ENCODE measurements around the gene UCK1.

Gene UCK1

GRCh38 chr9:131484560-131485185, 46.4 kb downstream of the UCK1 start:
- no peak for DNase-seq (ENCODE audit: low read depth)
- no peak for TF ChIP-seq CTCF (IDR thresholded peaks at IDR 0.05; ENCODE audit: insufficient read depth, low read depth, low read length, missing control alignments)
- H3K4me3 ChIP-seq (ENCODE audit: low read length): no peak overlapping the region

GRCh38 chr9:131484051-131484445, 47.0 kb downstream of the UCK1 start:
- TF ChIP-seq CTCF (IDR thresholded peaks at IDR 0.05; ENCODE audit: insufficient read depth, low read depth, low read length, missing control alignments): no peak
- H3K4me3 ChIP-seq (ENCODE audit: low read length): no peak overlapping the region
- DNase-seq (ENCODE audit: low read depth): no peak

GRCh38 chr9:131483319-131484050, 47.6 kb downstream of the UCK1 start:
- no peak for DNase-seq (ENCODE audit: low read depth)
- no peak for TF ChIP-seq CTCF (IDR thresholded peaks at IDR 0.05; ENCODE audit: insufficient read depth, low read depth, low read length, missing control alignments)
- no peak overlapping the region for H3K4me3 ChIP-seq (ENCODE audit: low read length)

GRCh38 chr9:131482343-131483006, 48.6 kb downstream of the UCK1 start:
- no peak for DNase-seq (ENCODE audit: low read depth)
- TF ChIP-seq CTCF (IDR thresholded peaks at IDR 0.05; ENCODE audit: insufficient read depth, low read depth, low read length, missing control alignments): no peak
- H3K4me3 ChIP-seq (ENCODE audit: low read length): no peak overlapping the region

GRCh38 chr9:131481441-131482342, 49.4 kb downstream of the UCK1 start:
- peak; percentile 70 for DNase-seq (ENCODE audit: low read depth)
- no peak overlapping the region for H3K4me3 ChIP-seq (ENCODE audit: low read length)
- no peak for TF ChIP-seq CTCF (IDR thresholded peaks at IDR 0.05; ENCODE audit: insufficient read depth, low read depth, low read length, missing control alignments)

GRCh38 chr9:131480258-131480657, 50.8 kb downstream of the UCK1 start:
- TF ChIP-seq CTCF (IDR thresholded peaks at IDR 0.05; ENCODE audit: insufficient read depth, low read depth, low read length, missing control alignments): no peak
- H3K4me3 ChIP-seq (ENCODE audit: low read length): no peak overlapping the region
- DNase-seq (ENCODE audit: low read depth): peak; percentile 60

Measured in epithelial cell of esophagus (primary cell).